ENCODE results near the gene MAP3K12.

GRCh38 chr12:53539526-53539925, 40.3 kb upstream of the MAP3K12 start:
- TF ChIP-seq CTCF (optimal IDR thresholded peaks at IDR 0.05 in 1 of 3, IDR thresholded peaks at IDR 0.05 in 1 of 3, conservative IDR thresholded peaks at IDR 0.05 in 1 of 3; ENCODE audit: extremely low read depth in 1 of 3, insufficient read depth in 2 of 3, low read length in 3 of 3) (no peak), EZH2 (IDR thresholded peaks at IDR 0.05; ENCODE audit: low read length) (no peak)
